Skeletal muscle satellite cell (primary cell): ENCODE data around the gene PGLYRP1.

Source experiments
- H3K27me3 ChIP-seq: 2 replicates; pipeline ENCODE4 v1.7.0; 2013; ENCODE audit warnings: low read length; ENCODE audit not compliant: control insufficient read depth, insufficient read depth
- H3K36me3 ChIP-seq: 2 replicates; pipeline ENCODE4 v1.7.0; 2013; ENCODE audit warnings: mild to moderate bottlenecking, control low read depth, low read length; ENCODE audit not compliant: insufficient read depth
- H3K4me1 ChIP-seq: 2 replicates; pipeline ENCODE4 v1.7.0; 2013; ENCODE audit warnings: low read length; ENCODE audit not compliant: control insufficient read depth, insufficient read depth
- H3K4me2 ChIP-seq: 2 replicates; pipeline ENCODE4 v1.7.0; 2013; ENCODE audit warnings: mild to moderate bottlenecking, low read length
- H3K4me3 ChIP-seq: 2 replicates; pipeline ENCODE4 v1.7.0; 2013; ENCODE audit warnings: low read length
- H3K9ac ChIP-seq: 2 replicates; pipeline ENCODE4 v1.7.0; 2013; ENCODE audit warnings: mild to moderate bottlenecking, low read depth, low read length, moderate library complexity
- H3K9me3 ChIP-seq: replicated peaks from 2 replicates; pipeline ENCODE4 v1.7.0; 2013; ENCODE audit warnings: mild to moderate bottlenecking, control low read depth, low read length

The PGLYRP1 gene

GRCh38 chr19:46052896-46053295 lies 30.0 kb upstream of the PGLYRP1 start:
- no peak overlapping the region for H3K9ac ChIP-seq
- H3K27me3 ChIP-seq = peaks cover 87% of the 10 kb centered on the region
- H3K9me3 ChIP-seq = no peaks in the 10 kb centered on the region
- no peak overlapping the region for H3K4me2 ChIP-seq
- H3K36me3 ChIP-seq = no peaks in the 10 kb centered on the region
- H3K4me1 ChIP-seq = no peaks in the 10 kb centered on the region
- H3K4me3 ChIP-seq = no peak overlapping the region

GRCh38 chr19:46049597-46049996 lies 26.7 kb upstream of the PGLYRP1 start:
- no peak overlapping the region for H3K4me3 ChIP-seq
- no peaks in the 10 kb centered on the region for H3K9me3 ChIP-seq
- H3K4me2 ChIP-seq = no peak overlapping the region
- H3K9ac ChIP-seq = no peak overlapping the region
- no peaks in the 10 kb centered on the region for H3K36me3 ChIP-seq
- H3K27me3 ChIP-seq = peaks cover 84% of the 10 kb centered on the region
- H3K4me1 ChIP-seq = no peaks in the 10 kb centered on the region

DNA sequence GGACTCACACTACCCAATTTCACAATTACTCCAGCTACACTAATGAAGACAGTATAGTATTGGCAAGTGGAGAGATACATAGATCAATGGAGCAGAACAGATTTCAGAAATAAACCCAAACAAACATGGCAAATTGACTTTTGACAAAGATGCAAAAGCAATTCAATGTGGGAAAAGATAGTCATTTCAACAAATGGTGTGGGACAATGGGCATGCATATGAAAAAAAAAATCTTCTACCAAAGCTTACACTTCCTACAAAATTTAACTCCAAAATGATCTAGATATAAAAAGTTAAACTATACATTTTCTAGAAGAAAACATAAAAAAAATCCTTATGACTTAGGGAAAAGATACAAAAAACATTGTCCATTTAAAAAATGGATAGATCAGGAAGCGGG lies 20.7 kb upstream of the PGLYRP1 start:
- Histone ChIP-seq H3K36me3 (no peaks in the 10 kb centered on the region), H3K4me1 (no peaks in the 10 kb centered on the region), H3K9me3 (peaks cover 6% of the 10 kb centered on the region), H3K9ac (no peak overlapping the region), H3K4me3 (no peak overlapping the region), H3K27me3 (peaks cover 75% of the 10 kb centered on the region), H3K4me2 (no peak overlapping the region)

DNA sequence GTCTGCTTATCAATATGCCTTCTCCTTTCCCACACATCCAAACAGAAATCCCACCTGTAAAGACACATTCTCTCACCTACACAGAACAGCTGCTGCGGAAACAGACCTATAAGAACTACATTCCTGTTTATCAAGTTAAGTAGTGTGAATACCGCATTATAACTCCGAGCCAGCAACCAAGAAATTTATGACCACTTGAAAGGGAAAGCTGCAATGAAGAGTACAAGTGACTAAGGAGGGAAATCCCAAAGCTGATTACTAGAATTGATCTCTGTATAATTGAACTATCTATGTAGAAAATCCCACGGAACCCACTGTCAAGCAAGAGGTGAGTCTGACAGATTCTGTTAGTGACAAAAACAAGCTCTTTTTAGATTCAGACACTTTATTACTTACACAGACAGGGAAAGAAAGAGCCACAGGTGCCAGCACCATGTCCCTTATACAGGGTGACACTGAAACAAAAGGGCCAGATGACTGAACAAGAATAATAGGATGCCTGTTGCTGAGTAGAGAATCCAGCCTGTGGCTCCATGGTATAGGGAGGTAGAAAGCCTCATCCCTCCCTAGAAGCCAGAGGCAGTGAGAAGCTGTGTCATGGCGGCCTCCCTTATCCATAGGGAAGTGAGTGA lies 19.5 kb upstream of the PGLYRP1 start:
- Histone ChIP-seq H3K36me3 (no peaks in the 10 kb centered on the region), H3K27me3 (peaks cover 67% of the 10 kb centered on the region), H3K9me3 (peaks cover 6% of the 10 kb centered on the region), H3K4me1 (no peaks in the 10 kb centered on the region), H3K4me2 (no peak overlapping the region), H3K4me3 (no peak overlapping the region), H3K9ac (no peak overlapping the region)

- Histone ChIP-seq H3K4me3 (no peak within 1 kb of the TSS), H3K4me1 (no peaks in the 10 kb centered on the region), H3K4me2 (no peak within 1 kb of the TSS), H3K9ac (no peak within 1 kb of the TSS), H3K9me3 (peaks cover 6% of the 10 kb centered on the region), H3K27me3 (peaks cover 69% of the 10 kb centered on the region), H3K36me3 (no peaks in the 10 kb centered on the region)
These were observed 18.2 kb upstream of the PGLYRP1 start, which contains the start of gene IGFL4 for GRCh38 chr19:46040952-46041500. TSS of gene IGFL4 (minus strand) at chr19:46041002. CDS start at chr19:46040962, 40 bp downstream.

DNA sequence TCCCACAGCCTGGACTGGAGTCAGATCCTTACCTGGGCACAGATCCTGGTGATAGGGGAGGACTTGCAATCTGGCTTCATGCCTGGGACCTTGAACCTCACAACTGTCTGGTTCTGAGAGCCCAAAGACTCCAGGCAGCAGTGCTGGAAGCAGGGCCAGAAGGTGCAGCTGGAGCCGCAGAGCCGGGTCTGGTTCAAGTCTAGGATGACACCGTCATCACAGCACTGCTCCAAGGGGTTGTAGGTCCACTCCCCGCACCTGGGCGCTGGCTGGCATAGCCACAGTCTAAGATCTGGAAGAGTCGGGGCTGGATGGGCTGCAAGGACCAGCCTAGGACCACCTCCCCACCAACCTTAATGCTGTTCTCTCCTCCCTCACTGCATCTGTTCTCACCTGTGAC lies 17.3 kb upstream of the PGLYRP1 start:
- H3K9ac ChIP-seq = no peak overlapping the region
- no peaks in the 10 kb centered on the region for H3K36me3 ChIP-seq
- no peak overlapping the region for H3K4me2 ChIP-seq
- H3K9me3 ChIP-seq = peaks cover 6% of the 10 kb centered on the region
- H3K27me3 ChIP-seq = peaks cover 68% of the 10 kb centered on the region
- H3K4me1 ChIP-seq = no peaks in the 10 kb centered on the region
- H3K4me3 ChIP-seq = no peak overlapping the region

- Histone ChIP-seq H3K4me3 (no peak overlapping the region), H3K9ac (no peak overlapping the region), H3K36me3 (no peaks in the 10 kb centered on the region), H3K9me3 (peaks cover 5% of the 10 kb centered on the region), H3K4me1 (no peaks in the 10 kb centered on the region), H3K27me3 (peaks cover 55% of the 10 kb centered on the region), H3K4me2 (no peak overlapping the region)
These were observed 13.9 kb upstream of the PGLYRP1 start for GRCh38 chr19:46036744-46037128.

DNA sequence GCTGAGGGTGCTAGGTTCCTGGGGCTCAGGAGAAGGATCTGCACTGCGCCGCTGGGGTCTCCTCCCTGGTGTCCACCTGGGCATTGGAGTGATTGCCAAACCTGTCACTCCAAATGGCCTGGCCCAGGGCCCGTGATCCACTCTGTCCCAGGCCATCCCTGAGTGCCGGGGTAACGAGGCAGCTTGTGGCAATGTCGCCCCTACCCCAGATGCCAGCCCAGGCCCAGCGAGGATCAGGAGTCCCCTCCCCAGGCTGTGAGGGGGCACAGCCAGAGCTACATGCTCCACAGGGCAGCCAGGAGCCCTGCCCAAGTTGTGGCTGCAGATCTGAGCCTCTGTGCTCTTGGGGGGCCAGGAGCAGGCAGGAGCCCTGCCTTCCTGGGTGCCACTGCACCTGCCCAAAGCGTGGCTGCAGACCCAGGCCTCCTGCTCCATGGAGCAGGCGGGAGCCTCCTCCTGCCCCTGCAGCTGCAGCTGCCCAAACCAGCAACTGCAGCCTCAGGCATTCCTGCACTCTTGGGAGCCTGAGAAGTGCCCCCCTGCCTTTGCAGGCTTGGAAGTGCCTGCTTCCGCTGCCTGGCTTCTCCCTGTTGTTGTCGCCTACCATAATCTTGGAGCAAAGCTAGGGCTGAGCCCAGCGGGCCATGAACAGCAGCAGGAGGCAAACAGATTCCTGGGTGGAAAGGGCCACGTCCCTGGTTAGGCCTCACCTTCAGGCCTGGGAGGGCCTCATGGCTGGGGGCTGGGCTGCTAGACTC lies 13.3 kb upstream of the PGLYRP1 start:
- Histone ChIP-seq H3K27me3 (peaks cover 49% of the 10 kb centered on the region), H3K36me3 (no peaks in the 10 kb centered on the region), H3K9me3 (peaks cover 5% of the 10 kb centered on the region), H3K4me1 (no peaks in the 10 kb centered on the region), H3K9ac (no peak overlapping the region), H3K4me3 (no peak overlapping the region), H3K4me2 (no peak overlapping the region)

DNA sequence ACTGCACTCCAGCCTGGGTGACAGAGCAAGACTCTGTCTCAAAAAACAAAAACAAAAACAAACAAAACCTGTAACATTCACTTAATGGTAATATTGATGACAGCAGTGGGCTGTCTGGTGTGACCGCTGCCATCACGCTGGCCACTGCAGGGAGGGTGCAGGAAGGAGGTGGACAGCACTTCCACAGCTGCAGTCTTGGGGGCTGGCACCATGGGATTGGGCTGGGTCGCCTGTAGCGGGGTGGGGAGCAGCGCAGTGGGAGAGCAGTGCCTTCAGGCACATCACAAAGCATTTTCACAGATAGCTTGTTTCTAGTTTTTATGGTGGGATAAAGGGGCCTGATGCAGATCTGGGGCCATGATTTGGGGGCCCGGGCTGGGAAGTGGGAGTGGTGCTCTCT lies 12.7 kb upstream of the PGLYRP1 start:
- peaks cover 43% of the 10 kb centered on the region for H3K27me3 ChIP-seq

DNA sequence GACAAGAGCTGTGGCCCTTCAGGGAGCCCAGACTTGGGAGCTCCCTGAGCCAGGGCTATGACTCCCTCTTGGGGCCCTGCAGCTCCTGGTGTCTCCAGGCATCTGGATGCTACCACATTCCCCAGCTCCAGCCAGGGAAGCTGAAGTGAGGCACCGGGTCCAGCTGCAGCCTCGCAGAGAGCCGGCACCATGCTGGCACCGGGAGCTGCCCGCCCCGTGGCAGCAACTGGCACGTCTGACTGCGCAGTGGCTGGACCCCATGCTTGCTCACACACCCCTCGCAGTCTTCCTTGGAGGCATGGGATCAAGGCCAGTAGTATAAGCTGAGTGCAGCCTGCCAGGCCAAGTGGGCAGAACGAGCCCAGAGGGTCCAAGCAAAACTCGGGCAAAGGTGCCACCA lies 10.5 kb upstream of the PGLYRP1 start:
- no peak overlapping the region for H3K4me3 ChIP-seq
- H3K9ac ChIP-seq = no peak overlapping the region
- no peaks in the 10 kb centered on the region for H3K4me1 ChIP-seq
- no peaks in the 10 kb centered on the region for H3K36me3 ChIP-seq
- peaks cover 5% of the 10 kb centered on the region for H3K9me3 ChIP-seq
- H3K4me2 ChIP-seq = no peak overlapping the region
- H3K27me3 ChIP-seq = peaks cover 35% of the 10 kb centered on the region

More for the DNA sequence above, 12.7 kb upstream of the PGLYRP1 start:
- H3K9me3 ChIP-seq = peaks cover 5% of the 10 kb centered on the region
- H3K36me3 ChIP-seq = no peaks in the 10 kb centered on the region
- H3K9ac ChIP-seq = no peak overlapping the region
- no peak overlapping the region for H3K4me3 ChIP-seq
- no peaks in the 10 kb centered on the region for H3K4me1 ChIP-seq
- H3K4me2 ChIP-seq = no peak overlapping the region

DNA sequence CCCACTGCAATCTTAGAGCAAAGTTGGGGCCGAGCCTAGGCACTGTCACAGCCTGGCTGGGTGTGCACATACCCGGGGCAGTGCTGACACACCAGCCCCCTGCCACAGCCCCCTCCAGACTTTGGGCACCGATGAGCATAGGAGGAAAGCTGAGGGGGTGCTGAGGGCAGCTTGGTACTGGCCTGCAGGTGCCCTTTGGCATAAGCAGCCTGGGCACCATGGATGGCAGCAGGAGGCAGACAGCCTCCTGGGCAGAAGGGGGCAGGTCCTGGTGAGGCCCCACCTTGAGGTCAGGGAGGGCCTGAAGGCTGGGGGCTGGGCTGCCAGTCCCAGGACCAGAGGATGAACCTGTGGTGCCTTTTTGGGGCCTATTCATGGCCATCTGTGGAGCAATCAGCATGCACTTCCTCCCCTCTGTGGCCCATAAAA lies 9.8 kb upstream of the PGLYRP1 start:
- H3K36me3 ChIP-seq = no peaks in the 10 kb centered on the region
- H3K4me1 ChIP-seq = no peaks in the 10 kb centered on the region
- H3K9ac ChIP-seq = no peak overlapping the region
- peaks cover 5% of the 10 kb centered on the region for H3K9me3 ChIP-seq
- H3K27me3 ChIP-seq = peaks cover 34% of the 10 kb centered on the region
- no peak overlapping the region for H3K4me2 ChIP-seq
- H3K4me3 ChIP-seq = no peak overlapping the region
